H1 (cell line): ENCODE data around the gene CENPB.
A peak's percentile ranks its signal among the peaks of the same experiment; 100 is the strongest.

Experiments used
- CEBPB ChIP-seq: IDR thresholded peaks from 2 replicates; pipeline ENCODE4 v1.6.1; 2012; ENCODE audit warnings: low read depth, low read length
- CTCF ChIP-seq, 3 experiments: IDR thresholded peaks; 1 replicate in 2 of 3; 2 replicates in 1 of 3; pipeline versions ENCODE4 v1.5.1 to v1.6.1; 2011; ENCODE audit warnings: low read length in 3 of 3, mild to moderate bottlenecking in 3 of 3, inconsistent platforms in 2 of 3, low read depth in 1 of 3, moderate library complexity in 1 of 3; ENCODE audit not compliant: insufficient read depth in 1 of 3; ENCODE audit errors: control extremely low read depth in 1 of 3
- EGR1 ChIP-seq: IDR thresholded peaks from 2 replicates; pipeline ENCODE4 v1.6.1; 2011; ENCODE audit warnings: low read depth, low read length, borderline replicate concordance
- EP300 ChIP-seq, 2 experiments: IDR thresholded peaks; 1 replicate in 1 of 2; 2 replicates in 1 of 2; pipeline ENCODE4 v1.6.1; 2011 to 2012; ENCODE audit warnings: low read depth in 2 of 2, low read length in 2 of 2, mild to moderate bottlenecking in 2 of 2, borderline replicate concordance in 1 of 2, inconsistent platforms in 1 of 2, moderate library complexity in 1 of 2
- EZH2 ChIP-seq: fragments of 200-600 bp; sonication (generic); IDR thresholded peaks from 2 replicates; pipeline ENCODE4 v1.7.1; 2012; ENCODE audit warnings: low read depth, mild to moderate bottlenecking, moderate library complexity, low read length, inconsistent platforms; ENCODE audit not compliant: severe bottlenecking
- GTF2F1 ChIP-seq: IDR thresholded peaks from 2 replicates; pipeline ENCODE4 v1.6.1; 2012; ENCODE audit warnings: low read depth, low read length, improper control_type of control experiment, borderline replicate concordance
- POLR2A ChIP-seq, 2 experiments: IDR thresholded peaks; 1 replicate in 1 of 2; 2 replicates in 1 of 2; pipeline ENCODE4 v1.6.1; 2011; ENCODE audit warnings: low read depth in 2 of 2, low read length in 2 of 2, mild to moderate bottlenecking in 2 of 2; ENCODE audit errors: control extremely low read depth in 1 of 2
- POLR2AphosphoS5 ChIP-seq: IDR thresholded peaks from 2 replicates; pipeline ENCODE4 v1.6.1; 2011; ENCODE audit warnings: low read depth, low read length
- SIRT6 ChIP-seq: IDR thresholded peaks from one replicate; pipeline ENCODE4 v1.7.1; 2012; ENCODE audit warnings: low read length, inconsistent platforms
- SUZ12 ChIP-seq: fragments of 200-600 bp; sonication (generic); IDR thresholded peaks from 2 replicates; pipeline ENCODE4 v1.6.1; 2012; ENCODE audit warnings: mild to moderate bottlenecking, inconsistent platforms, low read length, moderate library complexity, mixed read lengths
- TBP ChIP-seq: IDR thresholded peaks from 2 replicates; pipeline ENCODE4 v1.6.1; 2011; ENCODE audit warnings: low read depth, low read length, improper control_type of control experiment
- TCF12 ChIP-seq: IDR thresholded peaks from 2 replicates; pipeline ENCODE4 v1.6.1; 2011; ENCODE audit warnings: low read depth, mild to moderate bottlenecking, low read length

GRCh38 chr20:3783068-3783489, 3.5 kb downstream of the CENPB start:
- TF ChIP-seq GTF2F1 (no peak), EZH2 (no peak), SIRT6 (no peak), CTCF (IDR thresholded peaks at IDR 0.05; ENCODE audit: control extremely low read depth in 1 of 3, insufficient read depth in 1 of 3, low read depth in 1 of 3, low read length in 3 of 3) (0 out of 4 replicates have a peak, but pooled peaks of 1 of the 3 experiments have one; percentile 22), EP300 (IDR thresholded peaks at IDR 0.05; ENCODE audit: borderline replicate concordance in 1 of 2, low read depth in 2 of 2, low read length in 2 of 2) (no peak), EGR1 (no peak), POLR2A (IDR thresholded peaks at IDR 0.05; ENCODE audit: control extremely low read depth in 1 of 2, low read depth in 2 of 2, low read length in 2 of 2) (no peak), CEBPB (no peak), TCF12 (no peak), TBP (no peak), SUZ12 (no peak), POLR2AphosphoS5 (no peak)
